SU-DHL-6 (cell line): ENCODE results near the gene MTA3.

Experiments
- H2AFZ ChIP-seq: fragments of 200-600 bp; sonication (generic); 2 replicates; pipeline ENCODE4 v1.6.1; 2014; ENCODE audit warnings: low read depth, mild to moderate bottlenecking, moderate library complexity, mixed read lengths, antibody characterized with exemption, low read length; ENCODE audit not compliant: severe bottlenecking
- H3F3A ChIP-seq: fragments of 200-600 bp; shearing (Covaris generic); 2 replicates; pipeline ENCODE4 v1.6.0; 2016; ENCODE audit warnings: antibody characterized with exemption, mild to moderate bottlenecking; ENCODE audit not compliant: insufficient read depth
- H3K27ac ChIP-seq: fragments of 200-600 bp; sonication (generic); 2 replicates; pipeline ENCODE4 v1.5.1; 2016; ENCODE audit warnings: low read depth, mild to moderate bottlenecking, low read length, moderate library complexity, mixed read lengths
- H3K27me3 ChIP-seq: fragments of 200-600 bp; sonication (generic), shearing (Covaris generic); 2 replicates; pipeline ENCODE4 v1.6.0; 2014; ENCODE audit warnings: mild to moderate bottlenecking, low read length
- H3K36me3 ChIP-seq: fragments of 200-600 bp; sonication (generic); 2 replicates; pipeline ENCODE4 v1.6.1; 2014; ENCODE audit warnings: mild to moderate bottlenecking, low read length, mixed read lengths
- H3K4me2 ChIP-seq: fragments of 300-600, 200-600 bp; shearing (Covaris generic), sonication (generic); 2 replicates; pipeline ENCODE4 v1.6.0; 2014; ENCODE audit warnings: low read length, low read depth, mild to moderate bottlenecking; ENCODE audit not compliant: poor library complexity, severe bottlenecking
- H3K4me3 ChIP-seq: fragments of 200-600 bp; sonication (generic); 2 replicates; pipeline ENCODE4 v1.5.1; 2014; ENCODE audit warnings: antibody characterized with exemption, low read length, mild to moderate bottlenecking, mixed read lengths; ENCODE audit not compliant: insufficient read depth, poor library complexity, severe bottlenecking
- H3K79me2 ChIP-seq: fragments of 200-600 bp; sonication (generic); 2 replicates; pipeline ENCODE4 v1.6.1; 2014; ENCODE audit warnings: mild to moderate bottlenecking, low read length, moderate library complexity; ENCODE audit not compliant: insufficient read depth
- H3K9ac ChIP-seq: fragments of 200-600 bp; sonication (generic); 2 replicates; pipeline ENCODE4 v1.7.0; 2014; ENCODE audit warnings: mild to moderate bottlenecking, low read length
- H3K9me2 ChIP-seq: fragments of 200-600 bp; sonication (generic); replicated peaks from 2 replicates; pipeline ENCODE4 v1.6.1; 2014; ENCODE audit warnings: low read length; ENCODE audit not compliant: insufficient read depth
- H3K9me3 ChIP-seq: fragments of 200-600 bp; sonication (generic); 2 replicates; pipeline ENCODE4 v1.6.1; 2014; ENCODE audit warnings: low read length, mixed read lengths; ENCODE audit not compliant: insufficient read depth
- H4K20me1 ChIP-seq: fragments of 200-600 bp; sonication (generic); 2 replicates; pipeline ENCODE4 v1.6.1; 2014; ENCODE audit warnings: low read depth, mild to moderate bottlenecking, antibody characterized with exemption, low read length, moderate library complexity, mixed read lengths
- CTCF ChIP-seq: fragments of 200-600 bp; sonication (generic); IDR thresholded peaks from one replicate; pipeline ENCODE4 v1.5.1; 2017; ENCODE audit warnings: antibody characterized with exemption, mild to moderate bottlenecking, low read length, moderate library complexity; ENCODE audit not compliant: insufficient read depth, poor library complexity, severe bottlenecking
- EZH2phosphoT487 ChIP-seq: fragments of 200-600 bp; sonication (generic), shearing (Covaris generic); conservative IDR thresholded peaks from 2 replicates; pipeline ENCODE4 v1.6.1; 2018; ENCODE audit warnings: mild to moderate bottlenecking, antibody characterized with exemption, low read length, moderate library complexity, mixed read lengths

Gene MTA3

GRCh38 chr2:42721898-42722297, 153.5 kb downstream of the MTA3 start:
- H3K4me2 ChIP-seq: no peak overlapping the region
- no peak for TF ChIP-seq EZH2phosphoT487
- no peak for TF ChIP-seq CTCF

GRCh38 chr2:42722320-42723190, 154.1 kb downstream of the MTA3 start:
- Histone ChIP-seq H2AFZ (no peak overlapping the region), H3K4me2 (no peak overlapping the region), H3F3A (no peaks in the 10 kb centered on the region)

More at GRCh38 chr2:42721898-42722297, 153.5 kb downstream of the MTA3 start:
- Histone ChIP-seq H2AFZ (no peak overlapping the region), H3K9me3 (no peaks in the 10 kb centered on the region), H3K4me3 (no peak overlapping the region), H3K27me3 (no peaks in the 10 kb centered on the region), H3K9me2 (no peaks in the 10 kb centered on the region), H3K9ac (no peak overlapping the region), H3K79me2 (no peaks in the 10 kb centered on the region), H4K20me1 (no peaks in the 10 kb centered on the region), H3K27ac (no peak overlapping the region), H3F3A (no peaks in the 10 kb centered on the region), H3K36me3 (no peaks in the 10 kb centered on the region)

GRCh38 chr2:42723465-42723864, 155.0 kb downstream of the MTA3 start:
- no peaks in the 10 kb centered on the region for H3F3A ChIP-seq
- H3K4me3 ChIP-seq: no peak overlapping the region
- H3K27ac ChIP-seq: no peak overlapping the region
- H3K36me3 ChIP-seq: 0 out of 2 replicates have a peak, but pooled peaks cover 2% of the 10 kb centered on the region
- H3K9me2 ChIP-seq: no peaks in the 10 kb centered on the region
- no peaks in the 10 kb centered on the region for H3K27me3 ChIP-seq
- no peaks in the 10 kb centered on the region for H4K20me1 ChIP-seq
- no peak overlapping the region for H2AFZ ChIP-seq
- H3K9ac ChIP-seq: no peak overlapping the region
- no peaks in the 10 kb centered on the region for H3K9me3 ChIP-seq
- no peak overlapping the region for H3K4me2 ChIP-seq
- H3K79me2 ChIP-seq: no peaks in the 10 kb centered on the region
- TF ChIP-seq EZH2phosphoT487 (no peak), CTCF (no peak)

More at GRCh38 chr2:42722320-42723190, 154.1 kb downstream of the MTA3 start:
- Histone ChIP-seq H3K27me3 (no peaks in the 10 kb centered on the region), H3K36me3 (no peaks in the 10 kb centered on the region), H3K9ac (no peak overlapping the region), H3K4me3 (no peak overlapping the region), H3K9me3 (no peaks in the 10 kb centered on the region), H3K79me2 (no peaks in the 10 kb centered on the region), H3K27ac (no peak overlapping the region), H3K9me2 (no peaks in the 10 kb centered on the region), H4K20me1 (no peaks in the 10 kb centered on the region)
- TF ChIP-seq CTCF (no peak), EZH2phosphoT487 (no peak)
